Smooth muscle cell (in vitro differentiated cells): Measurements from ENCODE around the gene HIC1. TPM values are rescaled to one million over a fixed set of nuclear protein-coding genes. Genes with fewer than 3 reads are reported as not detected.
A peak's percentile ranks its signal among the peaks of the same experiment; 100 is the strongest.

Experiments
- DNase-seq: peaks from one replicate; lab custom pipeline; 2025; ENCODE audit not compliant: unreplicated experiment; lab: John Stamatoyannopoulos, UW
- H2AFZ ChIP-seq: fragments of 200-600 bp; sonication (generic); 2 replicates; pipeline ENCODE4 v1.6.0; 2016; ENCODE audit warnings: antibody characterized with exemption, low read depth, mild to moderate bottlenecking
- H3F3A ChIP-seq: fragments of 200-600 bp; sonication (generic); 2 replicates; pipeline ENCODE4 v1.6.0; 2017; ENCODE audit warnings: antibody characterized with exemption, low read depth
- H3K27ac ChIP-seq: fragments of 200-600 bp; sonication (generic); 2 replicates; pipeline ENCODE4 v1.5.1; 2016; ENCODE audit warnings: low read depth, mild to moderate bottlenecking
- H3K27me3 ChIP-seq: fragments of 200-600 bp; sonication (generic); 2 replicates; pipeline ENCODE4 v1.6.1; 2016; ENCODE audit warnings: low read depth, mild to moderate bottlenecking
- H3K36me3 ChIP-seq: fragments of 200-600 bp; sonication (generic); 2 replicates; pipeline ENCODE4 v1.5.1; 2016; ENCODE audit warnings: low read depth
- H3K4me1 ChIP-seq: fragments of 200-600 bp; sonication (generic); 2 replicates; pipeline ENCODE4 v1.5.1; 2016; ENCODE audit warnings: low read depth
- H3K4me2 ChIP-seq: fragments of 200-600 bp; sonication (generic); 2 replicates; pipeline ENCODE4 v1.6.0; 2016; ENCODE audit warnings: mild to moderate bottlenecking
- H3K4me3 ChIP-seq: fragments of 200-600 bp; sonication (generic); 2 replicates; pipeline ENCODE4 v1.5.1; 2016; ENCODE audit warnings: mild to moderate bottlenecking
- H3K79me2 ChIP-seq: fragments of 200-600 bp; sonication (generic); 2 replicates; pipeline ENCODE4 v1.6.0; 2016; ENCODE audit warnings: low read depth, mild to moderate bottlenecking
- H3K9ac ChIP-seq: fragments of 200-600 bp; sonication (generic); 2 replicates; pipeline ENCODE4 v1.6.0; 2016; ENCODE audit warnings: low read depth
- H3K9me3 ChIP-seq: fragments of 200-600 bp; sonication (generic); replicated peaks from 2 replicates; pipeline ENCODE4 v1.5.1; 2016; ENCODE audit warnings: low read depth
- H4K20me1 ChIP-seq: fragments of 200-600 bp; sonication (generic); 2 replicates; pipeline ENCODE4 v1.6.0; 2016; ENCODE audit warnings: low read depth
- WGBS: methylation state at CpG from one replicate; pipeline ENCODE4 v1.1.7; 2016; ENCODE audit warnings: low lambda C conversion rate; 5-methylcytosine and 5-hydroxymethylcytosine counted together
- polyA plus RNA-seq: library from polyadenylated mRNA; unstranded; fragments of >200 nt; fragmentation: Nextera tagmentation; extraction: Ambion mirVana; gene quantifications from 2 replicates; pipeline ENCODE4 v1.2.1, GENCODE V29; 2016
- total RNA-seq: library from RNA; depleted of rRNA; stranded (reverse); fragments of >200 nt; gene quantifications from 2 replicates; pipeline ENCODE4 v1.2.3, GENCODE V29; 2014
- TF ChIP-seq, protein P1 (sequence below): fragments of 200-600 bp; sonication (generic); IDR thresholded peaks from 2 replicates; pipeline ENCODE4 v1.5.1; 2017; ENCODE audit warnings: borderline replicate concordance, mild to moderate bottlenecking, antibody characterized with exemption; ENCODE audit not compliant: insufficient read depth, poor library complexity, severe bottlenecking

HIC1 gene
- total and polyA plus RNA-seq, 2 experiments from 2014 or later, result 2.9 to 5.2 TPM

GRCh38 chr17:2040942-2041560 lies 13.9 kb upstream of the HIC1 start:
- 60% methylated on average over 16 of the region's 16 CpGs for WGBS
- H3K4me2 ChIP-seq, result peak overlapping the region; percentile 87
- no peak for DNase-seq
- H3K27ac ChIP-seq, result peak overlapping the region; percentile 86
- H2AFZ ChIP-seq, result no peak overlapping the region
- no peaks in the 10 kb centered on the region for H3K9me3 ChIP-seq
- peak overlapping the region; percentile 85 for H3K9ac ChIP-seq
- H3K79me2 ChIP-seq, result peaks cover 21% of the 10 kb centered on the region
- H3K4me1 ChIP-seq, result peaks cover 7% of the 10 kb centered on the region
- H3K36me3 ChIP-seq, result no peaks in the 10 kb centered on the region
- peak overlapping the region; percentile 63 for H3K4me3 ChIP-seq
- TF ChIP-seq, protein P1, sequence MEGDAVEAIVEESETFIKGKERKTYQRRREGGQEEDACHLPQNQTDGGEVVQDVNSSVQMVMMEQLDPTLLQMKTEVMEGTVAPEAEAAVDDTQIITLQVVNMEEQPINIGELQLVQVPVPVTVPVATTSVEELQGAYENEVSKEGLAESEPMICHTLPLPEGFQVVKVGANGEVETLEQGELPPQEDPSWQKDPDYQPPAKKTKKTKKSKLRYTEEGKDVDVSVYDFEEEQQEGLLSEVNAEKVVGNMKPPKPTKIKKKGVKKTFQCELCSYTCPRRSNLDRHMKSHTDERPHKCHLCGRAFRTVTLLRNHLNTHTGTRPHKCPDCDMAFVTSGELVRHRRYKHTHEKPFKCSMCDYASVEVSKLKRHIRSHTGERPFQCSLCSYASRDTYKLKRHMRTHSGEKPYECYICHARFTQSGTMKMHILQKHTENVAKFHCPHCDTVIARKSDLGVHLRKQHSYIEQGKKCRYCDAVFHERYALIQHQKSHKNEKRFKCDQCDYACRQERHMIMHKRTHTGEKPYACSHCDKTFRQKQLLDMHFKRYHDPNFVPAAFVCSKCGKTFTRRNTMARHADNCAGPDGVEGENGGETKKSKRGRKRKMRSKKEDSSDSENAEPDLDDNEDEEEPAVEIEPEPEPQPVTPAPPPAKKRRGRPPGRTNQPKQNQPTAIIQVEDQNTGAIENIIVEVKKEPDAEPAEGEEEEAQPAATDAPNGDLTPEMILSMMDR, result no peak
- H4K20me1 ChIP-seq, result no peaks in the 10 kb centered on the region
- no peaks in the 10 kb centered on the region for H3K27me3 ChIP-seq
- peaks cover 12% of the 10 kb centered on the region for H3F3A ChIP-seq

- Histone ChIP-seq H4K20me1 (no peaks in the 10 kb centered on the region), H3K27ac (peak within 1 kb of the TSS; percentile 86), H3K4me1 (peaks cover 7% of the 10 kb centered on the region), H3K4me2 (peak within 1 kb of the TSS; percentile 87), H3K36me3 (no peaks in the 10 kb centered on the region), H3F3A (peaks cover 12% of the 10 kb centered on the region), H3K27me3 (no peaks in the 10 kb centered on the region), H3K9ac (peak within 1 kb of the TSS; percentile 85), H3K9me3 (no peaks in the 10 kb centered on the region), H2AFZ (peak within 1 kb of the TSS; percentile 8), H3K4me3 (peak within 1 kb of the TSS; percentile 63), H3K79me2 (peaks cover 21% of the 10 kb centered on the region)
- DNase-seq, result peak; percentile 90
- TF ChIP-seq, protein P1, result peak; percentile 62
- WGBS, result 1% methylated on average over 81 of the region's 93 CpGs
Measured at GRCh38 chr17:2041561-2042389, 13.1 kb upstream of the HIC1 start, which contains the start of gene OVCA2. OVCA2 (plus strand) TSS chr17:2042022; CDS start chr17:2042048, 26 bp downstream.

GRCh38 chr17:2042390-2042847 lies 12.5 kb upstream of the HIC1 start:
- Histone ChIP-seq H3K9me3 (no peaks in the 10 kb centered on the region), H2AFZ (peak overlapping the region; percentile 8), H3K27ac (peak overlapping the region; percentile 86), H3K4me1 (peaks cover 7% of the 10 kb centered on the region), H3K27me3 (no peaks in the 10 kb centered on the region), H3K9ac (peak overlapping the region; percentile 85), H3K4me3 (peak overlapping the region; percentile 63), H3F3A (peaks cover 12% of the 10 kb centered on the region), H4K20me1 (no peaks in the 10 kb centered on the region), H3K4me2 (peak overlapping the region; percentile 87), H3K79me2 (peaks cover 21% of the 10 kb centered on the region), H3K36me3 (no peaks in the 10 kb centered on the region)
- 32% methylated on average over 17 of the region's 17 CpGs for WGBS
- TF ChIP-seq, protein P1, result no peak
- DNase-seq, result no peak
